Adrenal gland (tissue), 5 donors: ENCODE measurements around the gene PROK1.

ENCODE experiments used
- CTCF ChIP-seq, 6 experiments: fragments of 450-650 bp in 4 of 6; fragments of 200-600 bp in 2 of 6; sonication (generic) in 1 of 6; IDR thresholded peaks; 1 replicate in 5 of 6; 2 replicates in 1 of 6; pipeline versions ENCODE4 v1.5.1 to v1.8.0; 2016 to 2021; ENCODE audit warnings: antibody characterized with exemption in 6 of 6, mild to moderate bottlenecking in 2 of 6, moderate library complexity in 1 of 6
- POLR2A ChIP-seq, 2 donors: fragments of 450-650 bp; IDR thresholded peaks; one replicate each; pipeline ENCODE4 v1.6.1; 2017; ENCODE audit warnings: antibody characterized with exemption in 2 of 2, mild to moderate bottlenecking in 2 of 2, moderate library complexity in 1 of 2
- donor health status: DM: no; HTN: no; CAD: no.

GRCh38 chr1:110492573-110492972 is 41.6 kb downstream of the PROK1 start:
- TF ChIP-seq CTCF (IDR thresholded peaks at IDR 0.05) (no peak), POLR2A (IDR thresholded peaks at IDR 0.05) (no peak)
